Stimulated activated CD4-positive, alpha-beta T cell treated with anti-CD3 and anti-CD28 coated beads, Interleukin-1b, Interleukin-23, amount 100 ng/mL, for 1 hour (primary cell): Measurements from ENCODE around the gene ADAMTS4.

Experiments
- DNase-seq, 2 donors: peaks; one replicate each; pipeline ENCODE4 v3.0.0-alpha.2; 2020; ENCODE audit warnings: low read depth in 2 of 2

ADAMTS4 gene

DNA sequence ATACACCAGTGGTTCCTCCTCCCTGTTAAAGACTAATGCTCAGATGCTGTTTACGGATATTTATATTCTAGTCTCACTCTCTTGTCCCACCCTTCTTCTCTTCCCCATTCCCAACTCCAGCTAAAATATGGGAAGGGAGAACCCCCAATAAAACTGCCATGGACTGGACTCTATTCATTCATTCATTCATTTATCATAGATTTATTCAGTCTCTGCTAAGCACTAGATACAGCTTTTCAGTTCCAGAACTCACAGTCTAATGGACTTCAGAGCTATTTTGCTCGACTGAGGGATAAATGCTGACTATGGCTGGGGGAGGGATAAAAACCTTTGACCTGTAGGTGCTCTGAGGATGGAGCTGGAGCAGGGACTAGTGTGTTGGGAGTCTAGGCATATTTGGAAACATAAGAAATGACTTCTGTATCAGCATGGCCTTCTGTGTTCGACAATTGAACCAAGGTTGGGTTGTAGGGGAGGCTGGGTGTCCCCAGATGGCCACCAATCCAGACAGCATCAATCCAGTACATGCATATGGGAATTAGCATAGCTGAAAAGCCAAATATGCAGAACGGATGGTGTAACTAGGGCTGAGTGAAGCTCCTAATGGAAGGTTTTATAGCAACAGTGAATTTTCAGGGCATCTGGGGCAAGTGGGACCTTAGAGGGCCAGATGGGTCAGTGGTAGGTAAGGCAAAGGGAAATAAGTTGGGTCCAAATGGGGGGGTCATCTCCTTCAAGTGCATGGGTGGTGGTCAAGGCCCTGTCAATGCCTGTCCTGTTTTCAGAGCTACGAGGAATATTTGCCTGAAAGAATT is 20.4 kb upstream of the ADAMTS4 start:
- no peak for DNase-seq

DNA sequence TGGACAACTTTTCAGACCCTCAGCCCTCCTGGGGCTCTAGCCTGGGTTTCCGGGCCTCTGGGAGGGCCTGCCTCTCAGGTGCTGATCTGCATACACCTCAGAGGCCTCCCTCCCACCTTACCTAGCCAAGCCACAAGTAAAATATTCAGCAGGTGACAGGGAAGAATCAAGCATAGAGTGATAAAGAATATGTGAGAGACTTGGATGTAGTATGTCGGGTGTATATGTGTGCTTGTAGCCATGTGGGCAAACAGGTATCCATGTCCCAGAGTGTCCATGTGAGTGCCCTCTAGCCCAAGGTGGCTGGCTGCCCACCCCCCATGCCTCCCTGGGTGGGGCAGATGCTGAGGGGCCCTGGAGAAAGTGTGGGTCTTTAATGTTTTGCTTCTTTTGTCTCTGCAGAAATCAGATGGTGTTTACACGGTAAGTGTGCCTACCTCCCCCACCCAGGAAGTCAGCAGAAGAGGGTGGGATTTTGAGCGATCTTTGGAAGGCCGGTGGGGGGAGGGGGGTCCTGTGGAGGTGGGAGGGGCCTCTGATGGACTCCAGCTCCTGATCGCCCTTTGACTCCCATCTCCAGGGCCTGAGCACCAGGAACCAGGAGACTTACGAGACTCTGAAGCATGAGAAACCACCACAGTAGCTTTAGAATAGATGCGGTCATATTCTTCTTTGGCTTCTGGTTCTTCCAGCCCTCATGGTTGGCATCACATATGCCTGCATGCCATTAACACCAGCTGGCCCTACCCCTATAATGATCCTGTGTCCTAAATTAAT is 19.6 kb upstream of the ADAMTS4 start:
- DNase-seq = no peak

DNA sequence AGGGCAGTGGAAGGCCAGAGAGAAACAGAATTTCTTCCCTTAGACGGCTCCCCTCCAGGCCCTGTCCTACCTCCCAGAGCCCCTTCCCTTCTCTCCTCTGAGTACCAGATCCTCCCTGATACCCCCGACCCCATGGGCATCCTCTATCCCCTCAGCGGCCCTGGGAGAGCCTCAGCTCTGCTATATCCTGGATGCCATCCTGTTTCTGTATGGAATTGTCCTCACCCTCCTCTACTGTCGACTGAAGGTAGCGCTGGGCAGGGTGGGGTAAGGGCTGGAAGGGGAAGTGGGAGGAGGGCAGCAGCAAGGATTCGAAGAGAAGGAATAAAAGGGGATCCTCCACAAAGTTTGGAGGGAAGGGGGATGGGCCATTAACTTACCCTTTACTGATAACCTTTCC is 19.0 kb upstream of the ADAMTS4 start:
- DNase-seq = no peak

DNA sequence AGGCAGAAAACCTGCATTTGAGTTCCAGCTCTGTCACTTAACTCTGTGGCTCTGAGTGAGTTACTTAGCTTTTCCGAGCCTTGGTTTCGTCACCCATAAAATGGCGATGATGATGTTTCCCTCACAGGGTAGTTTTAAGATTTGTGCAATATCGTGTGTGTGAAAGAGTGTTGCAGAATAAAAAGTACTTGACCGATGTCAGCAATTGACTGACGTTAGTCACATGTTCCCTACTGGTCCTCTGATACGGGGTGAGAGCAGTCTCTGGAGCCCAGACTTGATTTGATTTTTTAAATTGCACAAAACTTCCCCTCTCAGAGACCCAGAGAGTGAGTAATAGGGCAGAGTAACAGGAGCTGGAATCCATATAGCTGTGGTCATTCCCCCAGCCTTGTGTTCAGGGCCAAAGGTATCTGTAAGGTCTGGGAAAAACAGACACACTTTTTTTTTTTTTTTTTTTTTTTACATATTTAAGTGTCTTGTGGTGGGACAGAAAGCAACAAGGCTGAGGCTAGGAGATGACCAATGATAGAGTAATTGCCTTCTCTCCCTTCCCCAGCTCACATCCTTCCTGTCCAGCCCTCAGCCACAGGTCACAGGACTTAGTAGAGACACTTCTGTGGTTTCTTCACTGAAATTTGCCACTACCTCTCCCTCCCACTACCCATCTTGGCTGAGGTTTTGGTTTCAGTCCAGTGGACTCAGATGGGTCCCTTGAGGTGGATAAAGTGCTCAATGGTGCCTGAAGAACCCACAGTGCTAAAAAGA is 18.3 kb upstream of the ADAMTS4 start:
- DNase-seq = no peak

DNA sequence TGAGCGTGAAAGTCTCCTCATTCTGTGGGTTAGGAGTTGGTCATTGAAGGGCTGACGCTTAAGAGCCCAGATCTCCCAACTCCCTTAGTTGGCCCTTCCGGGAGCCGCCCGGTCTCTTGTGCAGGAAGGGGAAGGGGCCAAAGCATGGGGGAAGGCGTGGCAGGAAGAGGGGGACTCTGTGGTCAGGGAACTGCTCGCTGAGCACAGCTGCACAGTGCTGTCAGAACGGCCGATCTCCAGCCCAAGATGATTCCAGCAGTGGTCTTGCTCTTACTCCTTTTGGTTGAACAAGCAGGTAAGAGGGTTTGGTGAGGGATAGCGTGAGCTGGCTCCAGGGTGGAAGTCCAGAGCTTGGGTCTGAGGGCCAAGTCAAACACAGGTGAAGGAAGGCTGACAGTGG is 16.2 kb upstream of the ADAMTS4 start, which contains the start of gene FCER1G:
Gene FCER1G (plus strand): TSS at position 220 of the 400 bp plus-strand sequence. CDS start 27 bp downstream, at position 247.
- DNase-seq = no peak

DNA sequence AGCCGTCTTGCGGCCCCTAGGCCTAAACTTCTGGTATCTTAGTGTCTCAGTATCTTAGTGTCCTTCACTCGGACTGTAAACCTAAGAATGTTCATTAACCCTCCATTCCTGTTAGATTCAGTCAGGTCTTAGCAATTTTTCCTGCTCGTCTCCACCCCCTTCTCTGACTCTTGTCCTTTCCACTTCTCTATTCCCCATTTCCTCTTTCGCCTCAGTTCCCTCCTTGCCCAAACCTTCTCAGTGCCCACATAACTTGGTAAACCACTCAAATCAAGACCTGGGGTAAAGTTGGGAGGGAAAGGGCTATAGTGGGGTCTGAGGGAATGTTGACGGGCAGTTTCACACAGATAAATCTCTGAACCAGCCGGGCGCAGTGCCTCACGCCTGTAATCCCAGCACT is 15.5 kb upstream of the ADAMTS4 start:
- no peak for DNase-seq

DNA sequence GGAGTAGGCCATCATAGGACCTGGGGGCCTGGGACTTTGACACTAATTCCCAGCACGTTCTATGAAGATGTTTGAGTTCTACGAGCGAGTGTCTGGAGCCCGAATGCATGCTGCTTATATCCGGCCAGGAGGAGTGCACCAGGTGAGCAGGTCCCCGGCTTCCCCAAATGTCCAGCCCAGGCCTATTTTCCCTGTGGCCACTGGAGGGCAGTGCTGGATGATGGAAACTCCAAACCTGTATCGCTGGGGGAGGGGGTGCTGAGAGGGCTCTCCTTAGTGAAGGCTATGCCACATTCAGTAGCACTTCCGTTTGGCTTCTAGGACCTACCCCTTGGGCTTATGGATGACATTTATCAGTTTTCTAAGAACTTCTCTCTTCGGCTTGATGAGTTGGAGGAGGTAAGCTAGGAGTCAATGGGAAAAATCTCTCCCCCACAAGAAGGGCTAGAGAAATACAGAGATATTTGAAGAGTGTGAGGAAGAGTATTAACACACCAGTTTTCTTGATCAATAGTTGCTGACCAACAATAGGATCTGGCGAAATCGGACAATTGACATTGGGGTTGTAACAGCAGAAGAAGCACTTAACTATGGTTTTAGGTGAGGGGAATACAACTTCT is 11.0 kb upstream of the ADAMTS4 start:
- DNase-seq = peak in 1 of 2 donors; percentile 51

DNA sequence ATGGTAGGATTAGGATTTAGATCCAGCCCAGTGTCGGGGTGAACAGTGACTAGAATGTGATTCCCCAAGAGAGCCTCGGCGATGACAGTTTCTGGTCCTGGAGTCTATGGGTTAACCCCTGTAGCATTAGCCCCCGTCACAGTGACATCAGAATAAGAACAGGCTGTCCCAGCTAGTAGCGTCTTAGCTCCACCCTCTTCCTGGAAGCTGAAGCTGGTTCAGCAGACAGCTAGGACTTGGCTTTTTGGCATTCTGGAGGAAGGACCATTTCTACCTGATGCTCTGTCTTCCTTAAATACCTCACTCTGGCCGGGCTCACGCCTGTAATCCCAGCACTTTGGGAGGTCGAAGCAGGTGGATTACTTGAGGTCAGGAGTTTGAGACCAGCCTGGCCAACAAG is 8.3 kb upstream of the ADAMTS4 start:
- no peak for DNase-seq

DNA sequence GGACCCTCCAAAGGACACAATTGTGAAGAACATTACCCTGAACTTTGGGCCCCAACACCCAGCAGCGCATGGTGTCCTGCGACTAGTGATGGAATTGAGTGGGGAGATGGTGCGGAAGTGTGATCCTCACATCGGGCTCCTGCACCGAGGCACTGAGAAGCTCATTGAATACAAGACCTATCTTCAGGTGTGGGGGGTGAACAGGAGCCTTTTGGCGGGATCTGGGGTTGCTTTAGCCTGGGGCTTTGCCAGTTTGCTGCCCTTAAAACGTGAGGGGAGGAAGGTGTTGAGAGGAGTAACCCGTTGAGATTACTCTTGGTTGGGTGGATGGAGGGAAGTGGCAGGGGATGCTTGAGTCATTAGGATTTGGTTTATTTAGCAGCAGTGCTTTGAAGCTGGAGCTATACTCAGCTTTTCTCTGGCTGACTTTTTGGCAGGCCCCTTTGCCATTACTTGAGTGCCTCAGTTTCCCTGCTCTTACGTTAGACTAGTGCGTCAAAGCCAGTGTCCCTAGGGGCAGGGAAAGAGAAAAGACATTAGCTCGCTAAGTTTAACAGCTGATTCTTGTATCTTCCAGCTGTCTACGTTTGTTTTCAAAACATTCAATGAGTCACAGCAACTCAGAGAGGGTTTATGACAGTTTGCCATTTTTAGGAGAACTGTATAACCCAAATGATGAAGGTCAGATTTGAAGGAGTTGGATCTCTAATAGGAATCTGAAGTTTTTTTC is 7.7 kb upstream of the ADAMTS4 start:
- no peak for DNase-seq

DNA sequence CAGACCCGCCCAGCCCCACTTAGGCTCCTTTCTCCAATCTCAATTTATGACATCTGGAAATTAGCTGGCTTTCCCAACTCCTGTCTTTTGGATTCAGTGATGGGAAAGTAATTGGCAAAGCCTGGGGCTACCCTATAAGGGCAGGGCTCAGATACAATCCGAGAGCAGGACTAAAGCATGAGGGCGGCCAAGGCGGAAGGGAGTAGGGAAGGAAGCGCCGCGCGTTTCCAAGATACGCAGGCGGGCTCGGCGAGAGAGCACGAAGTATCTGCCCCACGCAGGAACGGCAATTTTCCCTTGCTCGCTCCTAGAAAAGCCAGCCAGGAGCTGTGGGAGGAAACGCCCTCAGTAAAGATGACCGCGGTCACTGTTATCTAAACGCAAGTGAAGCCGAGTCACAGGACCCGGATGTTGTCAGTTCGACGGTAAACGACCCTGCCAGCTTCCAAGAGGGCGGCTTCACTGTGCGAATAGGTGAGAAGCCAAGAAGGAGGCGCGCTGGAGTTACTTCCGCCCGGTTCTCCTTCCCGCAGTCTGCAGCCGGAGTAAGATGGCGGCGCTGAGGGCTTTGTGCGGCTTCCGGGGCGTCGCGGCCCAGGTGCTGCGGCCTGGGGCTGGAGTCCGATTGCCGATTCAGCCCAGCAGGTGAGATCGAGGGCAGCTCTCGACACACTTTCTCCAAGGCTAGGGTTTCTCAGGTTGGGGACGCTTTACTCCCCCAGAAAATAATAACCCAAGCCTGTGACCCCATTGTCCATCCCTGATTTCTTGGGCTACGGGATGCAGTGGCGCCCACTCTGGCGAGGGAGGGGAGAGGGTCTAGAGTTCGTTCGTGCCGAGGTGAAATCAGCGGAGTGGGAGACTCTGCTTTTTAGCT is 3.2 kb upstream of the ADAMTS4 start, which contains the start of gene NDUFS2:
Gene NDUFS2 (plus strand): TSS at position 532 of the 877 bp plus-strand sequence. CDS start 19 bp downstream, at position 551.
- DNase-seq = peak; percentile 68 to 86

DNA sequence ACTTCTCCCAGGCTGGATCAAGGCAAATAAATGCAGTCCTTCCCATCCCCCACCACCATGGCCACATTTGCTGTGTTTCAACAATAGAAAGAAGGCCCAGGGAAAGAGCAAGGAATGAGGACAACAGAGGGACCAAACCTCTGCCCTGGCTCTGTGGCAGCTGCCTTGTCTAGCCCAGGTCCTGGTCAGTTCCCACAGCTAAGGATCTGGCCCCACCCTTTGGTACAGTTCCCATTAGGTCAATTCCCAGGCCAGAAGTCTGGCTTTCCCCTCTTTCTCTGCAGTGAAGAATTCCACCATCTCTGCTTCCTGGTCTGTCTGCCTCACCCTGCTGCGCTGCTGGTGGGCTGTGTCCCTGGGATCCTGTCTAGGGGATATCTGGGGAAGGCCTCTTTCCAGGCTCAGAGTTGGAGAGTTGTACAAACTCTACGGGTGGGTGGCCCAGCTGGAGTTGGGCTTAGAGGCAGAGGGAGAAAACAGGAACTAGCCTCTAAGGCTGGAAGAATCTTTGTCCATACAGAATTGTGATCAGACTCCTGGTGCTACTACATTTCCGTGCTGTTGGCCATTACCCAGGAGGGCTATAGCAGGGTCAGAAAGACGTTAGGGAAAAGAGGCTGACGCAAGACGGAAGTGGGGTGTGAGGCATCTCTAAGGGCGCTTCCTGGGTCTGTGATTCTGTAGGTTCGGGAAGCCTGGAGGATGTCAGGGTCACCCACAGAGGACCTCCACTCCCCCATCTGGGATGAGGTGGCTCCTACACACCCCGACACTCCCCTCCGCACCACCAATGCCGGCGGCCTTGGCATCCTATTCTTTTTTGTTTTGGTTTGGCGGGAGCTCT is 2.4 kb upstream of the ADAMTS4 start:
- DNase-seq = no peak

DNA sequence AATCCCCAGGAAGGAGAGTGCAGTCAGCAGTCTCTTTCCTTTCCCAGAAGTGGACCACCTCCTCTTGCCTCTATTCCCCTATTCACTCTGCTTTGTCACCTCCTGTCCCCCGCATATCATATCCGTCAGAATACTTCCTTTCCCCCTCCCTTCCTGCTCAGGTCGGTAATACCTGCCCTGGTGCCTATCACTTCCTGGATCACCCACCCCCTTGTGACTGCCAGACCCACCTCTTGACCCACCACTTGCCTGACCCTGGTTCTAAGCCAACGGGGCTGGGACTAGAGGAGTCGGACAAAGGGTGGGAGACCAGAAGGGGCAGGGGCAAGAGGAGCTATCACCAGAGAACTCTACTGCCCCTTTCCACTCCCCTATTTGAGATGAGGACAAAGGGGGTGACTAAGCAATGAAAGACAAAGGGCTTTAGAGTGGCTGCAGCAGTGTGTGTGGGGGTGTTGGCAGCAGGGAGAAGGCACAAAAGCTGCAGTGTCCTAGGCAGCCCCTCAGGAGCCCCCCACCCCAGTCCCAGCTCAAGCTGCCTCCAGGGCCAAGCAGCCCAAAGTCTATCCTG is 1.7 kb upstream of the ADAMTS4 start:
- no peak for DNase-seq

DNA sequence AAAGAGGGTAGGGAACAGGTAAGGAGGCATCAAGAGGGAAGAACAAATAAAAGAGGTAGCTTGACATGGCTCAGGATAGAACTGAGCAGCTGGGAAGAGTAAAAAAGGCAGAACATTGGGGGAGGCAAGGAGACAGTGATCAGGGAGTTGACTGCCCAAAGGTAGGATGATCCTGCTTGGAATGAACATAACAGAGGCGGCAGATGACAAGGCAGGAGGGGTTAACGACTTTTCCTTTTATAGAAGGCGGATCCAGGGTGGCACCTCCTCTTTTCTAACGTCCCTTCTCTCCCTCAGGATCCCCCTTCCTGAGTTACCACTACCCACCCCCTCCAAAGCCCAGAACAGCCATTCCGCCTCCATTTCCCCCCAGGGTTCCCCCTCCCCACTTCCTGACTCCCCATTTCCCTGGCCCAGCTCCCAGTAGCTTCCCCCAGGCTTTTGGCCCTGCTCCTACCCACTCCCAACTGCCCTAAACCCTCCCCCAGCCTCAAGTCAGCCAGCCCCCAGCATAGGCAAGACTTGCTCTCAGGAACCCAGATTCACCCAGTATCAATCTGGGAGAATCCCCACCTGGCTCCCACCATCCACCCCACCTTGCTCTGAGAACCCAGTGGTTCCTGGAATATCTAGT is 769 bp upstream of the ADAMTS4 start:
- no peak for DNase-seq

DNA sequence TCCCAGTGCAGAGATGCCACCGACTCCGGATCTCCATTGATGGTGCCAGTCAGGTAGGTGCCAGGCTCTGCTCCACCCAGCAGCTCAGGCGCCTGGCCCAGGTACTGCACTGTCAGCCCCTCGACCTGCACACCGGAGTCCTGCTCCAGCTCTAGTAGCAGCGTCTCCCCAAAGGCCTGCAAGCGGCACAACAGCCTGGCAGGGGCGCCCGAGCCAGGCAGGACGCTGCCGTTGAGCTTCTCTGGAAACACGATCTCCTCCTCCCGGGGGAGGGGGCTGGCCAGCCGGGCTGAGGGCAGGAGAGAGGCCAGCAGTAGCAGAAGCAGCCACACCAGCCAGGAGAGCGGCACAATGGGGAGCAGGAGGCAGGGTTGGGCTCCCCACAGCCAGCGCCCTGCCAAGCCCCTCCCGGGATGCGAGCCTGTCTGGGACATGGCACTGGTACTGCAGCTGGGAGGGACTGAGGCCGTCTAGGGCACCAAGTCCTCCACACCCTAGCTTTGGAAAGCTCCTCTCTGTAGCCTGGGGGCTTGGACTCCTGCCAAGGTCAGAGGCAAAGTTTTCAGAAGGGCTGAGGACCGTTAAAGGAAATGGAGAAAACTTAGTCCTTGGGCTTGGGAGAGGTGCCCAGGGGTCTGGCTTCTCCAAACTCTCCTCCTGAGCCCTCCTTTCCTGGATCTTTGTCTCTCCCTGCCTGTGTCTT is 509 bp downstream of the ADAMTS4 start:
- no peak for DNase-seq

DNA sequence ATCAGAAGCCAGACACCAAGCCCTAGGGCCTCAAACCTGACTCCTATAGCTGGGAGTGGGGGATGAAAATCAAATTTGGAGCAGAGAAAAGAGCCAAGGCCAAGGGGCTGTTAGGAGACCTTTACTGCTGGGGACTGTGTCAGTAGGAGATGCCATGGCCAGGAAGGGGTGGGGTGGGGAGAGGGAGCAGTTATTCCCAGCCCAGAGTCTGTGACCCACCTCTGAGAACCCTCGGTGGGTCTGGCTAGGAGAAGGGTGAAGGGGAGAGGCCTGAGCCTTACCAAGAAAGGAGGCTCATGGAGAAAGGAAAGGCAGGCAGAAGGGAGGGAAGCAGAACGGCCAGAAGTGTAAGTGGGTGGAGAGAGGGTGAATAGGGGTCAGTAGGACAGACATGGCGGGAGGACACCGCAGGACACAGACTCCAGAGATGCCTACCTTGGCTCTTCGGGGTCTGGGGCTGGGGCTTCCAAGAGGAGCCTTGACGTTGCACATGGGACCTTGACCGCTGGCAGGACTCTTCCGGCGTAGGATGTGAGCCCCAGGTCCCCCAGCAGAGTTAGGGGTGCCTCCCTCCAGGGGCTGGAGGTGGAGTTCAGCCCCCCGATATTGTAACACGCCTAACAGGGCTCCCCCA is 1.2 kb downstream of the ADAMTS4 start:
- no peak for DNase-seq

DNA sequence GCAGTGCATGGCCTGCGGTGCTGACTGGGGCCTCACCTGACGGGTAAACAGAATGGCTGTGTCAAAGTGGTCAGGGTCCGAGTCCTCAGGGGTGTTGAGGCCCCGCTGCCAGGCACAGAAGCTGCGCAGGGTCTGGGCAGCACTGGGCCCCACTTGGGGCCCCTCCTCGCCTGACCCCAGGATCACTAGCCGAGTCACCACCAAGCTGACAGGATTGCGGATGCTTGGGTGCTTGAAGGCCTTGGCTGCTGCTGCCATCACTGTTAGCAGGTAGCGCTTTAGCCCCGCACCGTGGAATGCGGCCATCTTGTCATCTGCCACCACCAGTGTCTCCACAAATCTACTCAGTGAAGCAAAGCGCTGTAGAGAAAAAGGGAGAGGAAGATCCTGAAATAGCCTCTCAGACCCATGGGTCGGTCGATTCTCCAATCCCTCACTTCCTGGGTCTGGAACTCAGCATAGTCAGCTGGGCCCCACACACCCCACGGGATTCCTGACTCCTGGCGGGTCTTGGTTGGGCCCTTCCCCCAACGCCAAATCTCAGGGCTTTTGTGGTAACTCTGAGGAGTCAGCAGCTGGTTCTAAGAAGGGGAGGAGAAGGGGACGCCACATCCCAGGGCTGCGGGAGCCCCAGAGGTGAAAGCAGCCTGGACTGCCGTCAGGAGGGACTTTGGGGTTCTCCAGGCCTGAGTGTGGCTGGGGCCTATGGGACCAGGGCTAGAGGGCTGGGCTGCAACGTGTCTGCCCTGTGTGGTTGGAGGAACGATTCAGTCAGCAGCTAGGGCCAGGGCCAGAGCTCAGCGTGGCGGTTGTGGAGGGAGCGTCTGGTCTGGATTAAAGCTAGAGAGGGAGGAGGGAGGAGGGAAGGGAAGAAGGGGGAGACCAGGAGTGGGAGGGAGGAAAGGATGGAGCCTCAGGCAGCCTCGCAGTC is 2.1 kb downstream of the ADAMTS4 start:
- no peak for DNase-seq
